ENCODE measurements around the gene CFP.

- TF ChIP-seq CTCF (IDR thresholded peaks at IDR 0.05) (no peak), POLR2A (IDR thresholded peaks at IDR 0.05) (no peak)
Observed at GRCh38 chrX:47649781-47650163, 20.0 kb upstream of the CFP start.

Data from breast epithelium (tissue), 3 donors.